Loucy (cell line): ENCODE data around the gene TMBIM6.

Experiments used
- CTCF ChIP-seq: fragments of 200-600 bp; sonication (generic); conservative IDR thresholded peaks from 2 replicates; pipeline ENCODE4 v1.5.1; 2014; ENCODE audit warnings: mild to moderate bottlenecking, antibody characterized with exemption, low read length
- EZH2phosphoT487 ChIP-seq: fragments of 200-600 bp; IDR thresholded peaks from 2 replicates; pipeline ENCODE4 v1.6.1; 2018; ENCODE audit warnings: antibody characterized with exemption, mild to moderate bottlenecking, moderate library complexity, borderline replicate concordance

GRCh38 chr12:49750996-49751393 is 9.6 kb downstream of the TMBIM6 start:
- TF ChIP-seq CTCF (no peak; the same call in 1 of the 2 replicates), EZH2phosphoT487 (no peak)
